ENCODE measurements around the gene RPH3AL. TPM values are rescaled to one million over a fixed set of nuclear protein-coding genes. Genes with fewer than 3 reads are reported as not detected.

RPH3AL gene
- total and polyA plus RNA-seq, 2 of the 8 experiments (the other 6 are each of a cell fraction or from before 2014, with no cell fraction given), result 5.6 to 5.8 TPM

DNA sequence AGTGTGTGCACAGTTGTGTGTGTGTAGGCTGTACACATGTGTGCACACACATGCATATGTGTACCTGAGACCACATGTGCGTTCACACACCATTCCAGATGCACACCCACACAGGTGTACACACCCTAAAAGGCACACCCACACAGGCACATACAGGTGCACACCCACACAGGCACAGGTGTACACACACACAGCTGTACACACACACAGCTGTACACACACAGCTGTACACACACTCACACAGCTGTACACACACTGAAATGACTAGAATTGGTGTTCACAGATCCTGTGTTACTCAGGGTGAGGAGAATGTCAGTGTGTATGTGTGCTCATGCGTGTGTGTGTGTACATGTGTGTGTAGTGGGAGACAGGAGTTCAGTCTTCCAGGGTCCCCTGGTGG, 155.3 kb downstream of the RPH3AL start (continued):
- TF ChIP-seq RBBP5 (IDR thresholded peaks at IDR 0.05; ENCODE audit: borderline replicate concordance, low read depth, low read length) (no peak), EZH2 (IDR thresholded peaks at IDR 0.05; ENCODE audit: low read depth, low read length, severe bottlenecking) (no peak), SRF (IDR thresholded peaks at IDR 0.05; ENCODE audit: low read depth, low read length) (no peak), HDAC2 (IDR thresholded peaks at IDR 0.05; ENCODE audit: borderline replicate concordance in 1 of 2, low read depth in 2 of 2, low read length in 2 of 2) (no peak), ASH2L (IDR thresholded peaks at IDR 0.05; ENCODE audit: low read length) (no peak), KDM5A (IDR thresholded peaks at IDR 0.05; ENCODE audit: low read length) (no peak), GTF2F1 (IDR thresholded peaks at IDR 0.05; ENCODE audit: borderline replicate concordance, low read depth, low read length) (no peak)

Data from H1 (cell line).